Neural progenitor cell (in vitro differentiated cells): Measurements from ENCODE around the gene CCDC85C.

ENCODE experiments used
- CTCF ChIP-seq: fragments of 200-600 bp; sonication (generic); IDR thresholded peaks from 2 replicates; pipeline ENCODE4 v1.5.1; 2017; ENCODE audit warnings: antibody characterized with exemption, mild to moderate bottlenecking
- EZH2 ChIP-seq: fragments of 200-600 bp; sonication (generic); IDR thresholded peaks from 2 replicates; pipeline ENCODE4 v1.6.1; 2017; ENCODE audit warnings: antibody characterized with exemption, mild to moderate bottlenecking, moderate library complexity

GRCh38 chr14:99530407-99531155 lies 73.4 kb downstream of the CCDC85C start:
- TF ChIP-seq CTCF = no peak
- no peak for TF ChIP-seq EZH2
